GM18867 (cell line): ENCODE data around the gene FRMD4A.

ENCODE experiments used
- ATAC-seq: cut with Tn5 transposase; IDR thresholded peaks from one replicate; pipeline ENCODE4 v1.9.1; 2021; ENCODE audit warnings: mild to moderate bottlenecking, moderate library complexity; ENCODE audit not compliant: unreplicated experiment

Gene FRMD4A

GRCh38 chr10:13740461-13740860, 590.3 kb downstream of the FRMD4A start:
- ATAC-seq = no peak

- no peak for ATAC-seq
Observed at GRCh38 chr10:13739183-13739582, 591.5 kb downstream of the FRMD4A start.

- no peak for ATAC-seq
Observed at GRCh38 chr10:13736506-13736905, 594.2 kb downstream of the FRMD4A start.

GRCh38 chr10:13734151-13734550, 596.6 kb downstream of the FRMD4A start:
- ATAC-seq = no peak

GRCh38 chr10:13733071-13733470, 597.7 kb downstream of the FRMD4A start:
- no peak for ATAC-seq

GRCh38 chr10:13732465-13732881, 598.3 kb downstream of the FRMD4A start:
- no peak for ATAC-seq

- ATAC-seq = no peak
Observed at GRCh38 chr10:13731799-13732198, 598.9 kb downstream of the FRMD4A start.

- ATAC-seq = no peak
Observed at GRCh38 chr10:13730956-13731355, 599.8 kb downstream of the FRMD4A start.

GRCh38 chr10:13730306-13730652, 600.4 kb downstream of the FRMD4A start:
- ATAC-seq = no peak

- no peak for ATAC-seq
Observed at GRCh38 chr10:13729586-13730305, 601.0 kb downstream of the FRMD4A start.

GRCh38 chr10:13728898-13729535, 601.7 kb downstream of the FRMD4A start:
- ATAC-seq = no peak

GRCh38 chr10:13725594-13725993, 605.1 kb downstream of the FRMD4A start:
- no peak for ATAC-seq

- no peak for ATAC-seq
Observed at GRCh38 chr10:13724484-13724883, 606.2 kb downstream of the FRMD4A start.

GRCh38 chr10:13722747-13723653, 607.7 kb downstream of the FRMD4A start:
- ATAC-seq = peak; percentile 52

- ATAC-seq = no peak
Observed at GRCh38 chr10:13721486-13721885, 609.2 kb downstream of the FRMD4A start.

- no peak for ATAC-seq
Observed at GRCh38 chr10:13720699-13721098, 610.0 kb downstream of the FRMD4A start.

- ATAC-seq = no peak
Observed at GRCh38 chr10:13719425-13719824, 611.3 kb downstream of the FRMD4A start.

GRCh38 chr10:13718820-13719219, 611.9 kb downstream of the FRMD4A start:
- ATAC-seq = no peak

- ATAC-seq = no peak
Observed at GRCh38 chr10:13717936-13718772, 612.6 kb downstream of the FRMD4A start.

- ATAC-seq = no peak
Observed at GRCh38 chr10:13717571-13717935, 613.2 kb downstream of the FRMD4A start.
